Osteocyte (in vitro differentiated cells): ENCODE data around the gene PSMA2. TPM values are rescaled to one million over a fixed set of nuclear protein-coding genes. Genes with fewer than 3 reads are reported as not detected.

Experiments
- DNase-seq: peaks from one replicate; pipeline ENCODE4 v3.0.0; 2021; ENCODE audit warnings: mixed read lengths; ENCODE audit not compliant: unreplicated experiment; ENCODE audit errors: extremely low spot score
- H3K27ac Mint-ChIP-seq: one replicate; pipeline ENCODE4 v1.8.0; 2021; ENCODE audit warnings: mild to moderate bottlenecking, mixed read lengths; ENCODE audit not compliant: unreplicated experiment
- H3K27me3 Mint-ChIP-seq: one replicate; pipeline ENCODE4 v1.8.0; 2021; ENCODE audit warnings: mixed read lengths; ENCODE audit not compliant: unreplicated experiment
- H3K36me3 Mint-ChIP-seq: one replicate; pipeline ENCODE4 v1.8.0; 2021; ENCODE audit warnings: mixed read lengths; ENCODE audit not compliant: unreplicated experiment
- H3K4me1 Mint-ChIP-seq: one replicate; pipeline ENCODE4 v1.8.0; 2021; ENCODE audit warnings: mixed read lengths; ENCODE audit not compliant: unreplicated experiment
- H3K4me3 Mint-ChIP-seq: one replicate; pipeline ENCODE4 v1.8.0; 2021; ENCODE audit warnings: mild to moderate bottlenecking, moderate library complexity, mixed read lengths; ENCODE audit not compliant: unreplicated experiment
- H3K9me3 Mint-ChIP-seq: one replicate; pipeline ENCODE4 v1.8.0; 2021; ENCODE audit warnings: mixed read lengths; ENCODE audit not compliant: unreplicated experiment
- CTCF ChIP-seq: fragments of 200-600 bp; sonication (generic); IDR thresholded peaks from 2 replicates; pipeline ENCODE4 v1.5.0; 2021; ENCODE audit warnings: antibody characterized with exemption, mild to moderate bottlenecking, moderate library complexity
- total RNA-seq: library from RNA; stranded (reverse); gene quantifications from 2 replicates; pipeline ENCODE4 v1.2.1, GENCODE V29; 2021

PSMA2 gene
- total RNA-seq, 1 donor from 2014 or later: 65.0 TPM

- peaks cover 37% of the 10 kb centered on the region for H3K4me1 Mint-ChIP-seq
- H3K27me3 Mint-ChIP-seq: no peaks in the 10 kb centered on the region
- H3K4me3 Mint-ChIP-seq: peak overlapping the region; percentile 99
- peak overlapping the region; percentile 97 for H3K27ac Mint-ChIP-seq
- no peak for TF ChIP-seq CTCF
- H3K36me3 Mint-ChIP-seq: peaks cover 15% of the 10 kb centered on the region
- DNase-seq: no peak
- H3K9me3 Mint-ChIP-seq: no peaks in the 10 kb centered on the region
Observed at GRCh38 chr7:42932811-42933591, 1.0 kb upstream of the PSMA2 start.

GRCh38 chr7:42931447-42931833 is 534 bp downstream of the PSMA2 start:
- no peaks in the 10 kb centered on the region for H3K27me3 Mint-ChIP-seq
- TF ChIP-seq CTCF: no peak
- H3K4me3 Mint-ChIP-seq: peak overlapping the region; percentile 99
- H3K27ac Mint-ChIP-seq: peak overlapping the region; percentile 97
- no peaks in the 10 kb centered on the region for H3K9me3 Mint-ChIP-seq
- no peak for DNase-seq
- H3K36me3 Mint-ChIP-seq: peaks cover 14% of the 10 kb centered on the region
- peaks cover 37% of the 10 kb centered on the region for H3K4me1 Mint-ChIP-seq

GRCh38 chr7:42930889-42931288 is 1.1 kb downstream of the PSMA2 start:
- no peak for DNase-seq
- H3K27ac Mint-ChIP-seq: peak overlapping the region; percentile 97
- no peaks in the 10 kb centered on the region for H3K27me3 Mint-ChIP-seq
- no peaks in the 10 kb centered on the region for H3K9me3 Mint-ChIP-seq
- peaks cover 37% of the 10 kb centered on the region for H3K4me1 Mint-ChIP-seq
- peak overlapping the region; percentile 99 for H3K4me3 Mint-ChIP-seq
- H3K36me3 Mint-ChIP-seq: peaks cover 15% of the 10 kb centered on the region
- no peak for TF ChIP-seq CTCF

GRCh38 chr7:42929449-42929848 is 2.5 kb downstream of the PSMA2 start:
- no peak for TF ChIP-seq CTCF
- Mint-ChIP-seq H3K27me3 (no peaks in the 10 kb centered on the region), H3K27ac (peak overlapping the region; percentile 1), H3K4me3 (no peak overlapping the region), H3K36me3 (peaks cover 19% of the 10 kb centered on the region), H3K4me1 (peaks cover 36% of the 10 kb centered on the region), H3K9me3 (no peaks in the 10 kb centered on the region)
- DNase-seq: no peak

- Mint-ChIP-seq H3K27ac (no peak overlapping the region), H3K27me3 (no peaks in the 10 kb centered on the region), H3K4me1 (peaks cover 32% of the 10 kb centered on the region), H3K9me3 (no peaks in the 10 kb centered on the region), H3K36me3 (peaks cover 21% of the 10 kb centered on the region), H3K4me3 (no peak overlapping the region)
- TF ChIP-seq CTCF: no peak
- DNase-seq: no peak
Observed at GRCh38 chr7:42928754-42929153, 3.2 kb downstream of the PSMA2 start.
